ENCODE results near the gene CDH23.

GRCh38 chr10:71627956-71628355 lies 231.2 kb downstream of the CDH23 start:
- no peak for TF ChIP-seq CTCF (IDR thresholded peaks at IDR 0.05 in 8 of 11, conservative IDR thresholded peaks at IDR 0.05 in 3 of 11)
- TF ChIP-seq POLR2A (IDR thresholded peaks at IDR 0.05): no peak
- TF ChIP-seq POLR2AphosphoS5 (IDR thresholded peaks at IDR 0.05): no peak
